Thoracic aorta (tissue), 2 donors: Measurements from ENCODE around the gene PHF1. TPM values are rescaled to one million over a fixed set of nuclear protein-coding genes. Genes with fewer than 3 reads are reported as not detected.

Experiments used
- ATAC-seq: fragments of 150-250 bp; one replicate; pipeline ENCODE4 v1.8.0; 2017; ENCODE audit warnings: low read depth; ENCODE audit not compliant: insufficient number of reproducible peaks, low FRiP score
- DNase-seq: peaks from one replicate; pipeline ENCODE4 v3.0.0-alpha.2; 2020; ENCODE audit warnings: low spot score
- H3K27ac ChIP-seq, 2 donors: fragments of 200-600 bp; sonication (generic); 1 replicate in 1 of 2; 2 replicates in 1 of 2; pipeline ENCODE4 v1.5.1; 2016; ENCODE audit warnings: mild to moderate bottlenecking in 2 of 2, moderate library complexity in 2 of 2
- H3K27me3 ChIP-seq: fragments of 200-600 bp; sonication (generic); replicated peaks from 2 replicates; pipeline ENCODE4 v1.6.0; 2016; ENCODE audit warnings: mild to moderate bottlenecking; ENCODE audit not compliant: insufficient read depth
- H3K36me3 ChIP-seq: fragments of 200-600 bp; sonication (generic); one replicate; pipeline ENCODE4 v1.5.1; 2016
- H3K4me1 ChIP-seq, 2 donors: fragments of 200-600 bp; sonication (generic); 1 replicate in 1 of 2; 2 replicates in 1 of 2; pipeline versions ENCODE4 v1.5.1 to v1.6.0; 2016; ENCODE audit warnings: low read depth in 2 of 2, mild to moderate bottlenecking in 1 of 2; ENCODE audit not compliant: control insufficient read depth in 1 of 2
- H3K4me3 ChIP-seq: fragments of 200-600 bp; sonication (generic); 2 replicates; pipeline ENCODE4 v1.5.1; 2016; ENCODE audit warnings: mild to moderate bottlenecking
- H3K9me3 ChIP-seq: fragments of 200-600 bp; sonication (generic); 2 replicates; pipeline ENCODE4 v1.5.1; 2016
- total RNA-seq, 2 donors: library from RNA; depleted of rRNA; stranded (reverse); fragments of >200 nt; gene quantifications; one replicate each; pipeline versions ENCODE4 v1.1.0 to v1.2.3, GENCODE V29; 2016
- TF ChIP-seq, protein P1 (sequence below): fragments of 200-600 bp; sonication (generic); IDR thresholded peaks from one replicate; pipeline ENCODE4 v1.5.1; 2019; ENCODE audit warnings: antibody characterized with exemption

PHF1 gene
- total RNA-seq, 2 donors from 2014 or later: 82.0 to 104 TPM

DNA sequence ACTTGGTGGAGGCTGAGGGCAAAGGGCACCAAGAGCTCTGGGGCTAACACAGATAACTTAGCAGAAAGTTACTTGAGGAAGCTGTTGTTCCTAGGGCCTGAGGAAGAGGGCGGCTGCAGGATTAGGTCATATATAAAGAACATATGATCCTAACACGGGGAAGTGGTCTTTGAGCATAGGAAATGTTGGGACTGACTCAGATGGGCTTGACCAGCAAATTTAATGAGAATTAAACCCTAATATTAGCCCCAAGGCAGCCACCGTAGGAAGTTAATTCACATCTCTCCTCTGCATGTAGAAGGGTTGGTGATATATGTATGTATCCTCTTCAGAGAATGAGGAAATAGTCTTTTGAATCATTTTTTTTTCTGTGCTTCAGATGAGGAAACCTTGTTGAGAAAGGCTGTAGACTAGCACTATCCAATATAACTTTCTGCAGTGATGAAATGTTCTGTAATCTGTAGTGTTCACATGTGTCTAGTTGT lies 34.3 kb downstream of the PHF1 start:
- Histone ChIP-seq H3K36me3 (peaks cover 25% of the 10 kb centered on the region), H3K27ac (no peak overlapping the region), H3K4me1 (no peaks in the 10 kb centered on the region), H3K27me3 (no peaks in the 10 kb centered on the region), H3K9me3 (no peaks in the 10 kb centered on the region), H3K4me3 (no peak overlapping the region)
- ATAC-seq: no peak
- DNase-seq: no peak
- TF ChIP-seq, protein P1, sequence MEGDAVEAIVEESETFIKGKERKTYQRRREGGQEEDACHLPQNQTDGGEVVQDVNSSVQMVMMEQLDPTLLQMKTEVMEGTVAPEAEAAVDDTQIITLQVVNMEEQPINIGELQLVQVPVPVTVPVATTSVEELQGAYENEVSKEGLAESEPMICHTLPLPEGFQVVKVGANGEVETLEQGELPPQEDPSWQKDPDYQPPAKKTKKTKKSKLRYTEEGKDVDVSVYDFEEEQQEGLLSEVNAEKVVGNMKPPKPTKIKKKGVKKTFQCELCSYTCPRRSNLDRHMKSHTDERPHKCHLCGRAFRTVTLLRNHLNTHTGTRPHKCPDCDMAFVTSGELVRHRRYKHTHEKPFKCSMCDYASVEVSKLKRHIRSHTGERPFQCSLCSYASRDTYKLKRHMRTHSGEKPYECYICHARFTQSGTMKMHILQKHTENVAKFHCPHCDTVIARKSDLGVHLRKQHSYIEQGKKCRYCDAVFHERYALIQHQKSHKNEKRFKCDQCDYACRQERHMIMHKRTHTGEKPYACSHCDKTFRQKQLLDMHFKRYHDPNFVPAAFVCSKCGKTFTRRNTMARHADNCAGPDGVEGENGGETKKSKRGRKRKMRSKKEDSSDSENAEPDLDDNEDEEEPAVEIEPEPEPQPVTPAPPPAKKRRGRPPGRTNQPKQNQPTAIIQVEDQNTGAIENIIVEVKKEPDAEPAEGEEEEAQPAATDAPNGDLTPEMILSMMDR: no peak

DNA sequence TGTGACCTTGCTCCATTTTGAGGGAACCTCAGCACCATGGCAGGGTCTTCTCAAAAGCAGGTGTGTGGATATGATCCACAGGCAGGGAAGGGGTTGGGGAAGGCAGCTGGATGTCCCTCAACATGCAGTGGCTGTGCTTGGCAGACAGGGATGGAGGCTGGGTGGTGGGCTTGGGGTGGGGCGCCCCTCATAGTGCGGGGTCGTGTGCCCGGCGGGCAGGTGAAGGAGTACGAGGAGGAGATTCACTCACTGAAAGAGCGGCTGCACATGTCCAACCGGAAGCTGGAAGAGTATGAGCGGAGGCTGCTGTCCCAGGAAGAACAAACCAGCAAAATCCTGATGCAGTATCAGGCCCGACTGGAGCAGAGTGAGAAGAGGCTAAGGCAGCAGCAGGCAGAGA lies 35.5 kb downstream of the PHF1 start:
- Histone ChIP-seq H3K4me1 (no peaks in the 10 kb centered on the region), H3K27ac (no peak overlapping the region), H3K36me3 (peaks cover 23% of the 10 kb centered on the region), H3K4me3 (no peak overlapping the region), H3K27me3 (no peaks in the 10 kb centered on the region), H3K9me3 (no peaks in the 10 kb centered on the region)
- TF ChIP-seq, protein P1: no peak
- DNase-seq (no peak), ATAC-seq (no peak)

DNA sequence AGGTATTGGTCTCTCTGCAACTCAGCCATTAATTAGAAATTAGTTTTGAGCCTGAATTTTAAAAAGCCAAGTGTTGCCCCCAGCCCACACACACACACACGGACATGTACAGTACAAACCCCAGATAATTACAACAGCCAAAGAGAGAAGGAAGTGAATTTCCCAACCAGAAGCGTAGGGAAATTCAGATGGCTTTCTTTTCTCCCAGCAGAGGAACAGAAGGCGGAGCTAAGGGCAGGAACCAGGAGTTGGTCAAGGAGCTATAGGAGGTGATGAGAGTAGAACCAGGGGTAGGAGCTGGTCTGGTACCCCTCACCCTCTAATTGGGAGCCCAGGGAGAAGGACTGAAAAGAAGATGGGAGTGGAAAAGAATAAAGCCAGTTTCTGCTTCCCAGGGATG lies 39.6 kb downstream of the PHF1 start:
- H3K4me3 ChIP-seq: no peak overlapping the region
- ATAC-seq (no peak), DNase-seq (no peak)
- H3K9me3 ChIP-seq: no peaks in the 10 kb centered on the region
- no peak overlapping the region for H3K27ac ChIP-seq
- peaks cover 10 to 20% of the 10 kb centered on the region in 2 donors for H3K4me1 ChIP-seq
- H3K27me3 ChIP-seq: no peaks in the 10 kb centered on the region
- TF ChIP-seq, protein P1: no peak
- H3K36me3 ChIP-seq: peaks cover 7% of the 10 kb centered on the region

DNA sequence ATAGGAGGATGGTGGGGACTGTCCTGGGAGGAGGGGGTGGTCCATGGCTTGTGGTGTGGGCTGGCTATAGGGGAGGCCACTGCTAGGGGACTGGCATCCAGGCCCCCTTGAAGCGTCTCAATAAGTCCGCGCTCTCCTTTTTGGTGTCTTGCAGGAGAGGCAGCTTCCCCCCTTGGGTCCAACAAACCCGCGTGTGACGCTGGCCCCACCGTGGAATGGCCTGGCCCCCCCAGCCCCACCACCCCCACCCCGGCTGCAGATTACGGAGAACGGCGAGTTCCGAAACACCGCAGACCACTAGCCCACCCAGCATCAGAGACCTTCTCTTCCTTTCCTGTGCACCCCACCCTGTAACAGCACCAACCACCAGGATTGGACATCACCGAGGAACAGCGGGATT lies 40.8 kb downstream of the PHF1 start:
- Histone ChIP-seq H3K4me3 (no peak overlapping the region), H3K4me1 (peaks cover 10 to 21% of the 10 kb centered on the region in 2 donors), H3K27ac (no peak overlapping the region), H3K27me3 (no peaks in the 10 kb centered on the region), H3K9me3 (no peaks in the 10 kb centered on the region), H3K36me3 (peaks cover 16% of the 10 kb centered on the region)
- DNase-seq: no peak
- TF ChIP-seq, protein P1: no peak
- no peak for ATAC-seq

DNA sequence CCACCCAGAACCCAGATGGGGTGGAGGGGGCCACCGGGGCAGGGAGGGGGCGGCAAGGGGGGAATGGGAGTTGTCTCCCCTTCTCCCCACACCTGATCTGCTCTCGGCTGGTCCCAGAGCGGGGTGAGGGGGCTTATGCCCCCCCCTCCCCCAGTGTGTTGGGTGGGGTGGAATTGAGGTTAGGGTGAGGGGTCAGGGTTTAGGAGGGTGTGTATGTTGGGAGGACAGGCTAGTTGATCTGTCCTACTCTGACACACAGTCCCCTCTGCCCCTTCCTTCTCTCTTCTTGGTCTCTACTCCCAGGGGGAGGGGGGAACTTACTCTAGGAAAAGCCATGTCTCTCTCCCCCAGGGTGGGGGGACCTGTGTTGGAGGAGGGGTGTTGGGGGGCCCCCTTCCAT lies 41.7 kb downstream of the PHF1 start:
- TF ChIP-seq, protein P1: no peak
- H3K4me1 ChIP-seq: peaks cover 10 to 21% of the 10 kb centered on the region in 2 donors
- H3K36me3 ChIP-seq: peaks cover 18% of the 10 kb centered on the region
- no peaks in the 10 kb centered on the region for H3K9me3 ChIP-seq
- ATAC-seq: no peak
- H3K4me3 ChIP-seq: no peak overlapping the region
- H3K27ac ChIP-seq: no peak overlapping the region
- no peak for DNase-seq
- no peaks in the 10 kb centered on the region for H3K27me3 ChIP-seq
